Parietal lobe (tissue), 2 donors: ENCODE data around the gene ERFL. TPM values are rescaled to one million over a fixed set of nuclear protein-coding genes. Genes with fewer than 3 reads are reported as not detected.

Source experiments
- small RNA-seq: library from RNA; depleted of rRNA; stranded (forward); fragments of <200 nt; gene quantifications from one replicate; pipeline ENCODE3, GENCODE V24; 2014; ENCODE audit warnings: low replicate concordance
- total RNA-seq: library from RNA; depleted of rRNA; stranded (reverse); fragments of >200 nt; gene quantifications from one replicate; pipeline ENCODE4 v1.2.3, GENCODE V29; 2014

The ERFL gene
- total RNA-seq = not detected

DNA sequence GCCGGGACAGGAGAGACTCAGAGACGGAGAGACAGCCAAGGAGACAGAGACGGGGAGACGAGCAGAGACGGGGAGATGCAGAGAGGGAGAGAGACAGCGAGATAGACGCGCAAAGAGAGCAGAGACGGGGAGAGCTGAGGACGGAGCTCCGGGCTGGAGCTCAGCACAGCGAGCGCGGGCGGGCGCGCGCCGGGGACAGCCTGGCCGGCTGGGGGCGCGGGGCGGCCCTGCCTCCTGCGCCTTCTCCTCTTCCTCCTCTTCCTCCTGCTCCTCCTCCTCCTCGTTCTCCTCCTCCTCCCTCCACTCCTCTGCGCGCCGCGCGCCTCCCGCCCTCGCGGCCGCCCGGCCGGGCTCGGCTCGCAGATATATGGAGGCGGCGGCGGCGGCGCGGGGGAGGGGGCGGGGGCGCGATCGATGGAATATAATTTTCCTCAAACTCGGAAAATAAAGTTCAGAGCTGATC is at the start of gene ERFL:
ERFL (minus strand) TSS at position 229 of the 463 bp plus-strand sequence. CDS start 15,530 bp downstream, outside the sequence.

DNA sequence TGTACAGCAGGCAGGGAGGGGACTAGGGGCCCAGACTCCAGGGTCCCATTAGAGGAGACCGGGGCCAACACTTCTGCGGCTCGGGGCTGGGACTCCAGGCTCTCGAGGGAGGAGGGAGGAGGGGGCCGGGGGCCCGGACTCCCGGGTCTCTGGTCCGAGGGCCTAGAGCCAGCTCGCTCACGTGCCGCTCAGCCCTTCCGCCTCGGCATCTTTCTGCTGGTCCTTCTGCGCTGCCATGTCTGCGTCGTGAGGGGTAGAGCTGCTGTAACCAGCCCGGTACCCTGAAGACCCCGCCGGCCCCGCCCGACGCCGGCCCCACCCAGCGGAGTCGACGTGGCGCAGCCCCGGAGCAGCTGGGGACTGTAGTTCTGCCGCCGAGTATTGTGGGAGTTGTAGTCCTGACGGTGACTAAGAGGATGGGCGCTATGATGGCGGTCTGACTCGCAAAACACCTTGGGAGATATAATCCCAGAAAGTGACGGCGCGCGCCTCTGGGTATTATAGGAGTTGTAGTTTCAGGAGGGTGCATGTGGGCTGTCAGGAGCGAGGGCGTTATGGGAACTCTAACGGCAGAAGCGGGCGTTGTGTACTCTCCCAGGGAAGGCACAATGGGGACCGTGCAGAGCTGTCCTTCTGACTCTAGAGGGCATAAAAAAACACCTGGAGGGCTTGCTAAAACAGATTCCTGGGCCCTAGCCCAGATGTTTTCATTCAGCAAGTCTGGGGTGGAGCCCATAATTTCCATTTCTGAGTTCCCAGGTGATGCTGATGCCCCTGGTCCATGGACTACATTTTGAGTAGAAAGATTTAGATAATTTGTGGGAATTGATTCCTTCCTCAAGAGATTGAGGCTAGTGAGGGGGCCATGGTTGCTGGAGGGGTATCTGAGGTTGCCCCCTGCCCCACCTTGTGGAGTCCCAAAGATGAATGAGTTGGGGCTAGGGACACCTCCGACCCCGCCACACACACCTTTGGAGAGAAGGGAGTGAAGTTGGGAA is 31.1 kb upstream of the ERFL start, which contains the start of gene RABAC1:
RABAC1 (minus strand) TSS at position 266 of the 998 bp plus-strand sequence; CDS start at position 237, 29 bp downstream.

DNA sequence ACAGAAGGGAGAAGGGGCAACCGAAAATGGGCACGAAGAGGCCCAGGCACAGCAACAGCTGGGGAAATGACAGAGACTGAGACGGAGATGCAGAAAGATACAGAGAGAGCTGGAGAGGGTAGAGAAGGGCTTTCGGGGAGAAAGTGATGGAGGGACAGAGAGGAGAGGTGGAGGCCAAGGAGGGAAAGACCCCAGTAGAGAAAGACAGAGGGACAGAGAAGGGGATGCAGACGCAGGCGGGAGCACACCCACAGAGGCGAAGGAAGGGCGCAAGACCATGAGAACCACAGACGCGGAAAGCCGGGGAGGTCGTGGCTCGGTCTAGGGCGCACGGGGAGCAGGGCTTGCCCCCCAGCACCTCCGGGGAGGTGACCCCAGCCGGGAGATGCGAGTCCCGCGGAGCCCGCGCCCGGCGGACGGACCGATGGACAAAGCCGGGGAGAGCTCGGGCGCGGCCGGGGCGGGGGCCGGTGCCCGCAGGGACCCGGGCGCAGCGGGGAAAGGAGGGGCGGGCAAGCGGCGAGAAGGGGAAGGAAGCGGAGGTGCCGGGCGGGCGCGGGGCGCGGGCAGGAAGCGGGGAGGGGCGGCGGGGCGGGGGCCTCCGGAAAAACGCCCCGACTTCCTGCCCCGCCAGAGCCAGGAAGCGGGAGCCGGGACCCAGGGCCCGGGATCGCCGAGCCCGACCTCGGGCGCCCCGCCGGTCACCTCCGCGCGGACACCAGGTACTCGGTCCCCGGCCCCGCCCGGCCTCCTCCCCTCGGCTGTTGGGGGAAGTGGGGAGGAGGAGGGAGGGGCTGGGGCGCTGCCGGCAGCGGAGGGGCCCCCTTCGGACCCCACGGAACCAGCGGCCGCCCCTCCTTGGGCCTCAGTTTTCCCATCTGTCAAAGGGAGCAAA is 45.4 kb downstream of the ERFL start, which contains the start of gene ARHGEF1:
ARHGEF1 (plus strand) TSS at position 617 of the 895 bp plus-strand sequence. CDS start 4,899 bp downstream, outside the sequence.

DNA sequence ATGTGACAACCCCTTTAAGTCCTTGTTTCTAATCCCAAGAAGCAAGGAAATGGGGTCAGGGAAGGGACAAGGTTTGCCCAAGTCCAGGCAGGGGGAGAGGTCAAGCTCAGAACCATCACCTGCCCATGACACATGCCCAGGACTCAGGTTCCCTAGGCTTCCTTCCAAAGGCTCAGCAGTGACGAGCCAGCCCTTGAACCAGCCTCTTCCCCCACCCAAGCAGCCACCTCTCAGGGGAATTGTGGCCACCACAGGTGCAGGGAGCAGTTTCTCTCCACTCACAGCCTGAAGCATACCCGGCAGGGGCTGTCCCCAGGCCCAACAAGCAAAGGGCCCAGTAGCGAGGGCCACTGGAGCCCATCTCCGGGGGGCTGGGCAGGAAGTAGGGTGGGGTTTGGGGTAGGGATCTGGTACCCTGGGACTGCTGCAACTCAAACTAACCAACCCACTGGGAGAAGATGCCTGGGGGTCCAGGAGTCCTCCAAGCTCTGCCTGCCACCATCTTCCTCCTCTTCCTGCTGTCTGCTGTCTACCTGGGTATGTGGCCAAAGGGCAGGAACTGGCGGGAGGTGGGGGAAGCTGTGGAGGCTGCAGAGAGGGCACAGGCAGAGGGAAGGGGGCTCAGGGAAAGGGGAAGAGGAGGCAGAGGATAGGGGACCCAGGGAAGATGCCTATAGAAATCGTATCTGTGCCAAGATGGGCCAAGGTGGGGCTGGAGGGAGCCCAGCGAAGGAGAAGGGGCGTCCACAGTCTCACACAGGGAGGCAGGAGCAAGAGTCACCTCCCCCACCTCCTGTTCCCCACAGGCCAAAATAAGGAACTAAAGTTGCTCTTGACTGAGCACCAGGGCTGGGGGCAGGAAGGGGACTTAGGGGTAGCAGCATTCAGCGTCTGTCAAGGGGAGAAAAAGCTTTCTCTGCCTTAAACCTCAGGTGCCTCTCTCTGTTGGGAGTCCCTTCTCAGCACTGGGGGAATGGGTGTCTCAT is 51.1 kb downstream of the ERFL start, which contains the start of gene CD79A:
CD79A (plus strand) TSS at position 433 of the 986 bp plus-strand sequence; CDS start at position 459, 26 bp downstream.

DNA sequence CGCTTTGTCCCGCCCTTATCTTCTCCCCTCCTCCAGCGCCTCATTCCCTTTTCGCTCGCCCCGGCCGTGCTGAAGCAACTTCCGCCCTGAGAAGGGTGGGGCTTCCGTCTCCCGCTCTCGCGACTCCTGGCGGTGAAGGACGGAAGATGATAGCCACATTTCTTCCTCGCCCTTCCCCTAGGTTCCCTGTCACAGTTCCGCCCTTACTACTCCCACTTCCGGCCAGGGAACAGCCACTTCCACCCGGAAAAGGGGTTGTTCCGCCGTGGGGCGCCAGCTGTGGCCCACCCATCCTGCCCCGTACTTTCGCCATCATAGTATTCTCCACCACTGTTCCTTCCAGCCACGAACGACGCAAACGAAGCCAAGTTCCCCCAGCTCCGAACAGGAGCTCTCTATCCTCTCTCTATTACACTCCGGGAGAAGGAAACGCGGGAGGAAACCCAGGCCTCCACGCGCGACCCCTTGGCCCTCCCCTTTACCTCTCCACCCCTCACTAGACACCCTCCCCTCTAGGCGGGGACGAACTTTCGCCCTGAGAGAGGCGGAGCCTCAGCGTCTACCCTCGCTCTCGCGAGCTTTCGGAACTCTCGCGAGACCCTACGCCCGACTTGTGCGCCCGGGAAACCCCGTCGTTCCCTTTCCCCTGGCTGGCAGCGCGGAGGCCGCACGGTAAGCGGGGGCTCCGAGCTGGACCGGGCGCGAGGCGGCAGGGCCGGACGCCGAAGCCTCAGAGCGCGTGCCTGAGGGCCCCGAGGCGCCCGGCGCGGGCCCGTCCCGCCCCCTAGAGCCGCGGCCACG is 68.4 kb downstream of the ERFL start, which contains the start of gene RPS19:
RPS19 (plus strand) TSS at position 638 of the 801 bp plus-strand sequence. CDS start 520 bp downstream, outside the sequence.

Small RNA genes within 50 kb of the gene (small RNA-seq; reads per million reads assigned to genes)
- not detected for gene MIR6797

Other genes with a start within 250 kb of the ERFL start
- not detected for gene CEACAM7, start 240.2 kb downstream of the ERFL start, total RNA-seq
- not detected for gene CEACAM5, start 219.8 kb downstream of the ERFL start, total RNA-seq
- gene CEACAM6, start 172.9 kb downstream of the ERFL start, total RNA-seq = not detected
- gene CEACAM3, start 131.9 kb downstream of the ERFL start, total RNA-seq = not detected
- not detected for gene LYPD4, start 83.8 kb downstream of the ERFL start, total RNA-seq
- gene DMRTC2, start 83.4 kb downstream of the ERFL start, total RNA-seq = not detected
- 374 TPM for gene RPS19, start 68.2 kb downstream of the ERFL start, total RNA-seq
- not detected for gene CD79A, start 51.2 kb downstream of the ERFL start, total RNA-seq
- gene ARHGEF1, start 45.3 kb downstream of the ERFL start, total RNA-seq = 24.4 TPM
- 77.9 TPM for gene RABAC1, start 30.9 kb upstream of the ERFL start, total RNA-seq
- gene ATP1A3, start 65.8 kb upstream of the ERFL start, total RNA-seq = 217 TPM
- gene GRIK5, start 141.8 kb upstream of the ERFL start, total RNA-seq = 36.9 TPM
- gene ZNF574, start 147.7 kb upstream of the ERFL start, total RNA-seq = 16.3 TPM
- gene POU2F2, start 204.0 kb upstream of the ERFL start, total RNA-seq = 12.2 TPM